ENCODE measurements around the gene GRIN2C.
A peak's percentile ranks its signal among the peaks of the same experiment; 100 is the strongest.

Gene GRIN2C

DNA sequence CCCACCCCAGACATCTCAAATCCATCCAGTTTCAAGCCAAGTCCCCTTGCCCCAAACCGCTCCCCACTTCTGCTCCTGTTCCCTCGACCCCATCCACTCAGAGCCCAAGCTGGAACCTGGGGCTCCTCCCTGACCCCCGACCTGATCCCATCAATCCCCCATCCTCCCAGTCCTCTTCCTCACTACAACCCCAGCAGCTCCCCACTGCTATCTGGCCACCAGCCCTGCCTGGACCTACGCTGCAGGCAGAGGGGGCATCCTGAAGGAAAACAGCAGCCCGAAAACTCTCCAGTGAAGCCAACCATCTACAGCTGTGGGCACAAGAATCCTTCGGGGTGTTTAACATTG lies 9.2 kb upstream of the GRIN2C start:
- ChIA-PET POLR2A (interaction anchor here (1.5 kb wide), 1 partner anchor 123 kb away, joined by 5 read pairs; no protein-coding TSS in a partner anchor), CTCF (interaction anchor here (0.5 to 11.9 kb wide), 6 partner anchors 11 to 89 kb away, joined by 3 to 239 read pairs (median 6); no protein-coding TSS in a partner anchor)
- Histone ChIP-seq H3K36me3 (ENCODE audit: control insufficient read depth in 2 of 2, insufficient read depth in 1 of 2, low read length in 2 of 2) (peaks cover 0 to 65% of the 10 kb centered on the region in 2 experiments; a peak in 1 of 3 replicates), H3K4me1 (ENCODE audit: control insufficient read depth, insufficient read depth, low read length) (peaks cover 7% of the 10 kb centered on the region), H3K4me3 (ENCODE audit: low read depth, low read length) (no peak overlapping the region), H3K27ac (ENCODE audit: extremely low read depth, low read depth, low read length) (no peak overlapping the region), H3K9me3 (ENCODE audit: control insufficient read depth, insufficient read depth, low read depth, low read length) (no peaks in the 10 kb centered on the region)
- TF ChIP-seq ZNF341 (tag by site-specific recombination; IDR thresholded peaks at IDR 0.05; ENCODE audit: low read depth): 0 out of 2 replicates have a peak, but pooled peaks have one; percentile 4
- TF ChIP-seq ZNF701 (tag by site-specific recombination; IDR thresholded peaks at IDR 0.05): no peak

DNA sequence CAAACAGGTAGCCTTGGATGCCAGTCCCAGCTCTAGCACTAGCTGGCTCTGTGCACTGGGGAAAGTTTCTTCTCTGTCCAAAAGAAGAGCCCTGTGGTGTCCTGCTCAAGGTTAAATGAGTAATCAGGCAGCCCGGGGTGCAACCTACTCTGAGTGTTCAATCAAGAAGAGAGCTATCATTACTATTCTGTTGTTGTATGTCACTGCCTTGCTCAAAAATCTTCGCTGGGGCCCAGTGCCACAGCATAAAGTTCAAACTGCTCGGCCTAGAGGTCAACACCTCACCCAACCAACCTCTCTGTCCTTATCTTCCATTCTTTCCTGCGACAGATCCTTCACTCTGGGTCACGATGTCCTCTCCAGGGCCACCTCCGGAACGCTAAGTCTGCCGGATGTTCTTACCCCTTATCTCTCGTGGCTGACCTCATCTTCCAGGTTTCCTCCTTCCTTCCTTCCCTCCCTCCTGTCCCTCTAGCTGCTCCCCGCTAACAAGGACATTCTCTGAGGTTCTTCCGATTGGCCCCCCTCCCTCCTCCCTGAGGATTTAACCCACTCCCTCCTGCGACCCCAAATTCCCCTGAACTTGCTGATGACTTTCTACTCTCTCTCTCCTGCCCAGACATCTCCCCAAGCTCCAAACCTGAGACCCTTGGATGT lies 8.7 kb upstream of the GRIN2C start:
- CTCF ChIA-PET: interaction anchor here (0.5 to 11.9 kb wide), 6 partner anchors 12 to 89 kb away, joined by 3 to 239 read pairs (median 6); no protein-coding TSS in a partner anchor
- TF ChIP-seq ZFP3 (tag by site-specific recombination; IDR thresholded peaks at IDR 0.05; ENCODE audit: low read depth): no peak
- peak; percentile 77 for TF ChIP-seq ZNF341 (tag by site-specific recombination; IDR thresholded peaks at IDR 0.05; ENCODE audit: low read depth)
- TF ChIP-seq ZNF366 (tag by site-specific recombination; conservative IDR thresholded peaks at IDR 0.05): peak; percentile 64
- peak; percentile 62 for TF ChIP-seq ZNF600 (tag by site-specific recombination; IDR thresholded peaks at IDR 0.05)
- POLR2A ChIA-PET: interaction anchor here (1.5 kb wide), 1 partner anchor 122 kb away, joined by 5 read pairs; no protein-coding TSS in a partner anchor
- Histone ChIP-seq H3K4me1 (ENCODE audit: control insufficient read depth, insufficient read depth, low read length) (peaks cover 5% of the 10 kb centered on the region), H3K9me3 (ENCODE audit: control insufficient read depth, insufficient read depth, low read depth, low read length) (no peaks in the 10 kb centered on the region), H3K27ac (ENCODE audit: extremely low read depth, low read depth, low read length) (no peak overlapping the region), H3K4me3 (ENCODE audit: low read depth, low read length) (no peak overlapping the region), H3K36me3 (ENCODE audit: control insufficient read depth in 2 of 2, insufficient read depth in 1 of 2, low read length in 2 of 2) (peaks cover 0 to 70% of the 10 kb centered on the region in 2 experiments; a peak in 1 of 3 replicates)

DNA sequence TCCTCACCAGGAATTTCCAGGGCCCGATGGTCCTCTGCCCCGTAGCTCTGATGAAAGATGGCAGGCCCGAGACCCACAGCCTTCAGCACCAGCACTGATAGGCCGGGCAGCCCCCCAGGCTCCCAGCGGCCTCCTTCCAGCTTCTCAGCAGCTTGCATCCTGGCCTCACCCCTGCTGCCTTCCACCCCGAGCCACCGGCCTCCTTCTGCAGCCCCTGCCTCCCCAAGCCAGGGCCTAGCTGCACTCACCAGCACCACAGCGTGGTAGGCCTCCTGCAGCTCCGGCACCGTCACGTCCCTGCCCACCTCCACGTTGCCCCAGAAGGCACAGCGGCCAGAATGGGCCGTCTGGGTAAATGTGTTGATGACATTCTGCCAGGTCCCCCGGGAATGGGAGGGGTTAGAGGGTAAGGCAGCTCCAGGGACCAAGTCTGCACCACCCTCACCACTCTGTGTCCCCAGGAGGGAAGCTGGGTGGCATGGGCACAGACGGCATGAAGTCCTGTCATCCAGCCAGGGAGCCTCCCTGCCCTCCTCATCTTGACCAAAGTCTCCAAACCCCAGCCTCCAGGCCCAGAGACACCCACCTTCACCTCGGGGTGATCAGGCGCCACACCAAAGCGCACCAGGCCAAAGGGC lies 6.6 kb upstream of the GRIN2C start:
- ChIA-PET CTCF (interaction anchor here (0.6 to 14.4 kb wide), 13 partner anchors 8 to 124 kb away, joined by 3 to 338 read pairs (median 4); partner anchors contain the start of genes FDXR and OTOP2), POLR2A (interaction anchor here (0.6 to 1.7 kb wide), 4 partner anchors 14 to 128 kb away, joined by 3 to 6 read pairs (median 4); no protein-coding TSS in a partner anchor)
- TF ChIP-seq ZNF658 (tag by site-specific recombination; IDR thresholded peaks at IDR 0.05) (no peak), ZNF121 (tag by site-specific recombination; IDR thresholded peaks at IDR 0.05) (no peak)
- TF ChIP-seq, protein P1, sequence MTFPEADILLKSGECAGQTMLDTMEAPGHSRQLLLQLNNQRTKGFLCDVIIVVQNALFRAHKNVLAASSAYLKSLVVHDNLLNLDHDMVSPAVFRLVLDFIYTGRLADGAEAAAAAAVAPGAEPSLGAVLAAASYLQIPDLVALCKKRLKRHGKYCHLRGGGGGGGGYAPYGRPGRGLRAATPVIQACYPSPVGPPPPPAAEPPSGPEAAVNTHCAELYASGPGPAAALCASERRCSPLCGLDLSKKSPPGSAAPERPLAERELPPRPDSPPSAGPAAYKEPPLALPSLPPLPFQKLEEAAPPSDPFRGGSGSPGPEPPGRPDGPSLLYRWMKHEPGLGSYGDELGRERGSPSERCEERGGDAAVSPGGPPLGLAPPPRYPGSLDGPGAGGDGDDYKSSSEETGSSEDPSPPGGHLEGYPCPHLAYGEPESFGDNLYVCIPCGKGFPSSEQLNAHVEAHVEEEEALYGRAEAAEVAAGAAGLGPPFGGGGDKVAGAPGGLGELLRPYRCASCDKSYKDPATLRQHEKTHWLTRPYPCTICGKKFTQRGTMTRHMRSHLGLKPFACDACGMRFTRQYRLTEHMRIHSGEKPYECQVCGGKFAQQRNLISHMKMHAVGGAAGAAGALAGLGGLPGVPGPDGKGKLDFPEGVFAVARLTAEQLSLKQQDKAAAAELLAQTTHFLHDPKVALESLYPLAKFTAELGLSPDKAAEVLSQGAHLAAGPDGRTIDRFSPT (tag by site-specific recombination; IDR thresholded peaks at IDR 0.05): peak; percentile 62
- no peaks in the 10 kb centered on the region for H3K9me3 ChIP-seq (ENCODE audit: control insufficient read depth, insufficient read depth, low read depth, low read length)
- peaks cover 0 to 76% of the 10 kb centered on the region in 2 experiments; a peak in 1 of 3 replicates for H3K36me3 ChIP-seq (ENCODE audit: control insufficient read depth in 2 of 2, insufficient read depth in 1 of 2, low read length in 2 of 2)
- H3K27ac ChIP-seq (ENCODE audit: extremely low read depth, low read depth, low read length): no peak overlapping the region
- H3K4me1 ChIP-seq (ENCODE audit: control insufficient read depth, insufficient read depth, low read length): 0 out of 2 replicates have a peak, but pooled peaks cover 2% of the 10 kb centered on the region
- H3K4me3 ChIP-seq (ENCODE audit: low read depth, low read length): no peak overlapping the region

DNA sequence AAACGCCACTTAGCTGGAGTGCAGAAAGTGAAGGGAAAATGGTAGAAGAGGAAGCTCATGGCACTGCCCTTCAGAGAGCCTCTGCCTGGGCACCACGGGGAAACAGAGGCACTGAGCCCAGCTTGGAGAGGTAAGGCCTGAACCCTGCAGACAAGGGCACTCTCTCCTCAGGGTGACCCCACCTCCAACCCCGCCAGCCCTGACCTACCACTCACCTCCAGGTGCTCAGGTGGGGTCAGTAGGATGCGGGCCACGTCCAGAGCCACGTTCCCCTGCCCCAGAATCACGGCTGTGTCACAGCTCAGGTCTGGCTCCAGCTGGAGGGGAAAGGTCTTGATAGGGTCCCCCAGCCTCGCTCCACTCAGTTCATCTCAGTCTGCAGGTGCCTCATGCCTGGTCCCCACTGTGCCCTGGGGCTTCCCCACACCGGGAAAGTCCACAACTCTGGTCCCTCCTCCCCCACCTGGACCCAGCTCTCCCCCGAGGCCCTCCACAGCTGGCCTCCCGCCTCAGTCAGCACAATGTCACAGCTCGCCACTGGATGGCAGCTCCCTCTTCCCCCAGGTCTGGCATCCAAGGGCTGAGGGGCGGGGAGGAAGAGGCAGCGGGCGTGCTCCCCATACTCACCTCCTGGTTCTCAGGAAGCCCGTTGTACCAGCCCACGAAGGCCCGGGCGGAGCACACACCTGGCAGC lies 6.0 kb upstream of the GRIN2C start:
- no peaks in the 10 kb centered on the region for H3K9me3 ChIP-seq (ENCODE audit: control insufficient read depth, insufficient read depth, low read depth, low read length)
- H3K36me3 ChIP-seq (ENCODE audit: control insufficient read depth in 2 of 2, insufficient read depth in 1 of 2, low read length in 2 of 2): peaks cover 0 to 71% of the 10 kb centered on the region in 2 experiments; a peak in 1 of 3 replicates
- H3K4me3 ChIP-seq (ENCODE audit: low read depth, low read length): no peak overlapping the region
- ChIA-PET POLR2A (interaction anchor here (0.5 to 5.0 kb wide), 8 partner anchors 7 to 129 kb away, joined by 3 to 40 read pairs (median 3); partner anchors contain the start of gene FDXR), CTCF (interaction anchor here (0.5 to 14.4 kb wide), 39 partner anchors 9 to 867 kb away, joined by 3 to 338 read pairs (median 4); partner anchors contain the start of genes FDXR and OTOP2)
- H3K4me1 ChIP-seq (ENCODE audit: control insufficient read depth, insufficient read depth, low read length): 0 out of 2 replicates have a peak, but pooled peaks cover 2% of the 10 kb centered on the region
- TF ChIP-seq, protein P2, sequence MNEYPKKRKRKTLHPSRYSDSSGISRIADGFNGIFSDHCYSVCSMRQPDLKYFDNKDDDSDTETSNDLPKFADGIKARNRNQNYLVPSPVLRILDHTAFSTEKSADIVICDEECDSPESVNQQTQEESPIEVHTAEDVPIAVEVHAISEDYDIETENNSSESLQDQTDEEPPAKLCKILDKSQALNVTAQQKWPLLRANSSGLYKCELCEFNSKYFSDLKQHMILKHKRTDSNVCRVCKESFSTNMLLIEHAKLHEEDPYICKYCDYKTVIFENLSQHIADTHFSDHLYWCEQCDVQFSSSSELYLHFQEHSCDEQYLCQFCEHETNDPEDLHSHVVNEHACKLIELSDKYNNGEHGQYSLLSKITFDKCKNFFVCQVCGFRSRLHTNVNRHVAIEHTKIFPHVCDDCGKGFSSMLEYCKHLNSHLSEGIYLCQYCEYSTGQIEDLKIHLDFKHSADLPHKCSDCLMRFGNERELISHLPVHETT (tag by site-specific recombination; IDR thresholded peaks at IDR 0.05): no peak
- TF ChIP-seq, protein P3, sequence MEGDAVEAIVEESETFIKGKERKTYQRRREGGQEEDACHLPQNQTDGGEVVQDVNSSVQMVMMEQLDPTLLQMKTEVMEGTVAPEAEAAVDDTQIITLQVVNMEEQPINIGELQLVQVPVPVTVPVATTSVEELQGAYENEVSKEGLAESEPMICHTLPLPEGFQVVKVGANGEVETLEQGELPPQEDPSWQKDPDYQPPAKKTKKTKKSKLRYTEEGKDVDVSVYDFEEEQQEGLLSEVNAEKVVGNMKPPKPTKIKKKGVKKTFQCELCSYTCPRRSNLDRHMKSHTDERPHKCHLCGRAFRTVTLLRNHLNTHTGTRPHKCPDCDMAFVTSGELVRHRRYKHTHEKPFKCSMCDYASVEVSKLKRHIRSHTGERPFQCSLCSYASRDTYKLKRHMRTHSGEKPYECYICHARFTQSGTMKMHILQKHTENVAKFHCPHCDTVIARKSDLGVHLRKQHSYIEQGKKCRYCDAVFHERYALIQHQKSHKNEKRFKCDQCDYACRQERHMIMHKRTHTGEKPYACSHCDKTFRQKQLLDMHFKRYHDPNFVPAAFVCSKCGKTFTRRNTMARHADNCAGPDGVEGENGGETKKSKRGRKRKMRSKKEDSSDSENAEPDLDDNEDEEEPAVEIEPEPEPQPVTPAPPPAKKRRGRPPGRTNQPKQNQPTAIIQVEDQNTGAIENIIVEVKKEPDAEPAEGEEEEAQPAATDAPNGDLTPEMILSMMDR (tag by site-specific recombination; IDR thresholded peaks at IDR 0.05): 0 out of 2 replicates have a peak, but pooled peaks have one; percentile 41
- 0 out of 2 replicates have a peak, but pooled peaks have one; percentile 13 for TF ChIP-seq PRDM1 (tag by site-specific recombination; IDR thresholded peaks at IDR 0.05)
- TF ChIP-seq, protein P4, sequence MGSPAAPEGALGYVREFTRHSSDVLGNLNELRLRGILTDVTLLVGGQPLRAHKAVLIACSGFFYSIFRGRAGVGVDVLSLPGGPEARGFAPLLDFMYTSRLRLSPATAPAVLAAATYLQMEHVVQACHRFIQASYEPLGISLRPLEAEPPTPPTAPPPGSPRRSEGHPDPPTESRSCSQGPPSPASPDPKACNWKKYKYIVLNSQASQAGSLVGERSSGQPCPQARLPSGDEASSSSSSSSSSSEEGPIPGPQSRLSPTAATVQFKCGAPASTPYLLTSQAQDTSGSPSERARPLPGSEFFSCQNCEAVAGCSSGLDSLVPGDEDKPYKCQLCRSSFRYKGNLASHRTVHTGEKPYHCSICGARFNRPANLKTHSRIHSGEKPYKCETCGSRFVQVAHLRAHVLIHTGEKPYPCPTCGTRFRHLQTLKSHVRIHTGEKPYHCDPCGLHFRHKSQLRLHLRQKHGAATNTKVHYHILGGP (tag by site-specific recombination; IDR thresholded peaks at IDR 0.05): no peak
- TF ChIP-seq ZNF19 (tag by site-specific recombination; IDR thresholded peaks at IDR 0.05; ENCODE audit: low read depth): no peak
- TF ChIP-seq ZBTB17 (tag by site-specific recombination; IDR thresholded peaks at IDR 0.05): 0 out of 2 replicates have a peak, but pooled peaks have one; percentile 8
- no peak for TF ChIP-seq ZNF335 (tag by site-specific recombination; conservative IDR thresholded peaks at IDR 0.05)
- no peak overlapping the region for H3K27ac ChIP-seq (ENCODE audit: extremely low read depth, low read depth, low read length)

All from HEK293 (cell line).